CD14-positive monocyte (primary cell): ENCODE measurements around the gene EIPR1. TPM values are rescaled to one million over a fixed set of nuclear protein-coding genes. Genes with fewer than 3 reads are reported as not detected.

ENCODE experiments used
- DNase-seq, 3 donors: peaks; one replicate each; pipeline ENCODE4 v3.0.0-alpha.2; 2011 to 2022
- H2AFZ ChIP-seq: 2 replicates; pipeline ENCODE4 v1.6.0; 2012; ENCODE audit warnings: mild to moderate bottlenecking, low read depth, low read length, inconsistent platforms; ENCODE audit not compliant: insufficient read depth, poor library complexity, severe bottlenecking
- H3K27ac ChIP-seq, 2 donors: 1 replicate in 1 of 2; 2 replicates in 1 of 2; pipeline ENCODE4 v1.5.1; 2012 to 2013; ENCODE audit warnings: low read length in 2 of 2, control low read depth in 1 of 2, inconsistent platforms in 1 of 2, low read depth in 1 of 2, mild to moderate bottlenecking in 1 of 2
- H3K27me3 ChIP-seq, 2 donors: one replicate each; pipeline versions ENCODE4 v1.6.0 to v1.6.1; 2011 to 2013; ENCODE audit warnings: low read length in 2 of 2; ENCODE audit not compliant: control insufficient read depth in 2 of 2, insufficient read depth in 2 of 2
- H3K36me3 ChIP-seq, 2 donors: replicated peaks in 1 of 2; 1 replicate in 1 of 2; 2 replicates in 1 of 2; pipeline versions ENCODE4 v1.5.1 to v1.6.1; 2012 to 2013; ENCODE audit warnings: low read length in 2 of 2, control low read depth in 1 of 2, inconsistent platforms in 1 of 2, mild to moderate bottlenecking in 1 of 2; ENCODE audit not compliant: insufficient read depth in 2 of 2, control insufficient read depth in 1 of 2
- H3K4me1 ChIP-seq, 2 donors: 1 replicate in 1 of 2; 2 replicates in 1 of 2; pipeline versions ENCODE4 v1.5.1 to v1.6.1; 2012 to 2013; ENCODE audit warnings: low read length in 2 of 2, control low read depth in 1 of 2, inconsistent platforms in 1 of 2, mild to moderate bottlenecking in 1 of 2, moderate library complexity in 1 of 2; ENCODE audit not compliant: insufficient read depth in 2 of 2, control insufficient read depth in 1 of 2
- H3K4me2 ChIP-seq: replicated peaks from 2 replicates; pipeline ENCODE3; 2012; ENCODE audit warnings: low read length, moderate library complexity, mild to moderate bottlenecking; ENCODE audit not compliant: poor library complexity, severe bottlenecking; ENCODE audit errors: extremely low read depth
- H3K4me3 ChIP-seq, 3 experiments: fragments of 200-600 bp in 1 of 3; sonication (generic) in 1 of 3; replicated peaks in 1 of 3; 1 replicate in 2 of 3; 2 replicates in 1 of 3; pipeline ENCODE4 v1.5.1; 2011 to 2013; ENCODE audit warnings: low read length in 3 of 3, mild to moderate bottlenecking in 3 of 3, control low read depth in 2 of 3, low read depth in 2 of 3, inconsistent platforms in 1 of 3, moderate library complexity in 1 of 3
- H3K79me2 ChIP-seq: 2 replicates; pipeline ENCODE4 v1.6.0; 2012; ENCODE audit warnings: mild to moderate bottlenecking, control low read depth, inconsistent platforms, low read length, moderate library complexity; ENCODE audit not compliant: insufficient read depth
- H3K9ac ChIP-seq: 2 replicates; pipeline ENCODE4 v1.6.0; 2017; ENCODE audit warnings: low read length, mild to moderate bottlenecking; ENCODE audit not compliant: insufficient read depth, poor library complexity, severe bottlenecking
- H3K9me3 ChIP-seq, 2 donors: replicated peaks in 1 of 2; 1 replicate in 1 of 2; 2 replicates in 1 of 2; pipeline versions ENCODE4 v1.5.1 to v1.6.1; 2012 to 2013; ENCODE audit warnings: low read length in 2 of 2, control low read depth in 1 of 2; ENCODE audit not compliant: control insufficient read depth in 1 of 2, insufficient read depth in 1 of 2
- H4K20me1 ChIP-seq: 2 replicates; pipeline ENCODE4 v1.6.0; 2012; ENCODE audit warnings: mild to moderate bottlenecking, low read length, control low read depth, moderate library complexity; ENCODE audit not compliant: insufficient read depth
- H3K27ac Mint-ChIP-seq, 7 donors: one replicate each; pipeline ENCODE4 v1.8.0; 2020; ENCODE audit warnings: mild to moderate bottlenecking in 7 of 7, mixed read lengths in 7 of 7, moderate library complexity in 6 of 7, inconsistent platforms in 2 of 7
- H3K27me3 Mint-ChIP-seq, 3 donors: one replicate each; pipeline ENCODE4 v1.8.0; 2021 to 2022; ENCODE audit warnings: low read depth in 3 of 3, mild to moderate bottlenecking in 3 of 3, mixed read lengths in 3 of 3, moderate library complexity in 3 of 3, inconsistent platforms in 1 of 3
- H3K36me3 Mint-ChIP-seq, 2 donors: one replicate each; pipeline ENCODE4 v1.8.0; 2020; ENCODE audit warnings: mixed read lengths in 2 of 2, inconsistent platforms in 1 of 2, mild to moderate bottlenecking in 1 of 2
- H3K4me1 Mint-ChIP-seq: one replicate; pipeline ENCODE4 v1.8.0; 2020; ENCODE audit warnings: mild to moderate bottlenecking, mixed read lengths
- H3K4me3 Mint-ChIP-seq, 2 donors: one replicate each; pipeline ENCODE4 v1.8.0; 2020; ENCODE audit warnings: mild to moderate bottlenecking in 2 of 2, mixed read lengths in 2 of 2, moderate library complexity in 1 of 2
- H3K9me3 Mint-ChIP-seq, 7 donors: one replicate each; pipeline ENCODE4 v1.8.0; 2020 to 2022; ENCODE audit warnings: mixed read lengths in 7 of 7, mild to moderate bottlenecking in 6 of 7, moderate library complexity in 6 of 7, inconsistent platforms in 2 of 7
- CTCF ChIP-seq: fragments of 200-600 bp; IDR thresholded peaks from one replicate; pipeline ENCODE4 v1.8.0; 2022; ENCODE audit warnings: antibody characterized with exemption, mild to moderate bottlenecking
- WGBS: methylation state at CpG from one replicate; pipeline ENCODE4 v1.1.5; 2013; ENCODE audit warnings: missing lambda C conversion rate; ENCODE audit not compliant: insufficient coverage; 5-methylcytosine and 5-hydroxymethylcytosine counted together
- intact Hi-C, 2 donors: fragments of 100-400 bp; cut with micrococcal nuclease; formaldehyde crosslinking; loops; one replicate each; pipeline versions ENCODE4 v1.15.0 to v1.15.1; 2023
- polyA plus RNA-seq, 3 donors: library from polyadenylated mRNA; depleted of rRNA in 1 of 3; unstranded in 2 of 3; stranded (reverse) in 1 of 3; fragments of 300-500 nt in 2 of 3; fragments of >200 nt in 1 of 3; fragmentation: Illumina TruSeq in 2 of 3; gene quantifications; 1 replicate in 2 of 3; 2 replicates in 1 of 3; pipeline ENCODE4 v1.2.3, GENCODE V29; 2012 to 2021

Gene EIPR1
- polyA plus RNA-seq, 3 donors = 19.0 to 22.4 (median 20.8) TPM

- no peaks in the 10 kb centered on the region for H3K79me2 ChIP-seq
- H3K27me3 Mint-ChIP-seq = peaks cover 0 to 2% (median 0%) of the 10 kb centered on the region in 3 donors
- no peak overlapping the region for H3K4me3 ChIP-seq
- H3K36me3 Mint-ChIP-seq = peaks cover 19% of the 10 kb centered on the region in 2 donors
- peaks cover 25 to 26% of the 10 kb centered on the region in 2 donors for H3K9me3 ChIP-seq
- intact Hi-C loops = no loop called here
- H3K36me3 ChIP-seq = peaks cover 3 to 12% of the 10 kb centered on the region in 2 donors
- H2AFZ ChIP-seq = no peak overlapping the region
- H3K27ac ChIP-seq = no peak overlapping the region
- WGBS = 100% methylated on average over 2 of the region's 3 CpGs
- H3K4me1 Mint-ChIP-seq = no peaks in the 10 kb centered on the region
- no peaks in the 10 kb centered on the region for H3K27me3 ChIP-seq
- no peaks in the 10 kb centered on the region for H4K20me1 ChIP-seq
- H3K4me1 ChIP-seq = no peaks in the 10 kb centered on the region
- no peak for DNase-seq
- H3K27ac Mint-ChIP-seq = no peak overlapping the region
- H3K4me3 Mint-ChIP-seq = no peak overlapping the region
- no peak for TF ChIP-seq CTCF
- H3K9me3 Mint-ChIP-seq = peaks cover 18 to 39% (median 32%) of the 10 kb centered on the region in 7 donors
- H3K9ac ChIP-seq = no peak overlapping the region
- no peak overlapping the region for H3K4me2 ChIP-seq
Measured at GRCh38 chr2:3229221-3229620, 148.4 kb downstream of the EIPR1 start.

GRCh38 chr2:3224681-3225080 is 152.9 kb downstream of the EIPR1 start:
- no peak overlapping the region for H3K27ac ChIP-seq

More at GRCh38 chr2:3224681-3225080, 152.9 kb downstream of the EIPR1 start:
- H3K4me1 ChIP-seq = no peaks in the 10 kb centered on the region
- 80% methylated on average over 5 of the region's 9 CpGs for WGBS
- peaks cover 61 to 64% of the 10 kb centered on the region in 2 donors for H3K9me3 ChIP-seq
- H3K4me3 ChIP-seq = no peak overlapping the region
- Mint-ChIP-seq H3K27me3 (no peaks in the 10 kb centered on the region), H3K36me3 (peaks cover 6 to 10% of the 10 kb centered on the region in 2 donors), H3K9me3 (peaks cover 38 to 60% (median 49%) of the 10 kb centered on the region in 7 donors), H3K4me1 (no peaks in the 10 kb centered on the region), H3K4me3 (no peak overlapping the region), H3K27ac (no peak overlapping the region)
- H3K27me3 ChIP-seq = no peaks in the 10 kb centered on the region
- H2AFZ ChIP-seq = no peak overlapping the region
- TF ChIP-seq CTCF = no peak
- no peak overlapping the region for H3K4me2 ChIP-seq
- H4K20me1 ChIP-seq = no peaks in the 10 kb centered on the region
- H3K36me3 ChIP-seq = no peaks in the 10 kb centered on the region
- no peaks in the 10 kb centered on the region for H3K79me2 ChIP-seq
- intact Hi-C loops = no loop called here
- DNase-seq = no peak
- H3K9ac ChIP-seq = no peak overlapping the region
